Trophoblast cell (in vitro differentiated cells and primary cell): Measurements from ENCODE around the gene AHNAK.
A peak's percentile ranks its signal among the peaks of the same experiment; 100 is the strongest.

Experiments used
- DNase-seq, 2 donors: peaks; one replicate each; pipeline ENCODE4 v3.0.0-alpha.2; 2016
- H2AFZ ChIP-seq: 2 replicates; pipeline ENCODE4 v1.6.1; 2013; ENCODE audit warnings: low read length, moderate library complexity, mild to moderate bottlenecking; ENCODE audit not compliant: insufficient read depth, poor library complexity
- H2AK5ac ChIP-seq: 2 replicates; pipeline ENCODE4 v1.6.1; 2013; ENCODE audit warnings: mild to moderate bottlenecking, low read length
- H2BK120ac ChIP-seq: 2 replicates; pipeline ENCODE4 v1.6.1; 2013; ENCODE audit warnings: low read length, mild to moderate bottlenecking, moderate library complexity; ENCODE audit not compliant: insufficient read depth, poor library complexity
- H2BK12ac ChIP-seq: 2 replicates; pipeline ENCODE4 v1.6.1; 2013; ENCODE audit warnings: mild to moderate bottlenecking, low read length, moderate library complexity
- H2BK5ac ChIP-seq: 2 replicates; pipeline ENCODE4 v1.6.1; 2013; ENCODE audit warnings: low read length, low read depth, moderate library complexity, mild to moderate bottlenecking; ENCODE audit not compliant: poor library complexity
- H3K14ac ChIP-seq: 2 replicates; pipeline ENCODE4 v1.6.1; 2013; ENCODE audit warnings: mild to moderate bottlenecking, low read length
- H3K18ac ChIP-seq: 2 replicates; pipeline ENCODE4 v1.6.1; 2013; ENCODE audit warnings: mild to moderate bottlenecking, low read length
- H3K23ac ChIP-seq: 2 replicates; pipeline ENCODE4 v1.6.1; 2013; ENCODE audit warnings: low read length
- H3K27ac ChIP-seq: 2 replicates; pipeline ENCODE4 v1.5.1; 2013; ENCODE audit warnings: low read depth, mild to moderate bottlenecking, inconsistent platforms, low read length, moderate library complexity
- H3K27me3 ChIP-seq: 2 replicates; pipeline ENCODE4 v1.6.1; 2013; ENCODE audit warnings: inconsistent platforms, mild to moderate bottlenecking, low read length, moderate library complexity; ENCODE audit not compliant: insufficient read depth
- H3K36me3 ChIP-seq, 2 experiments: 1 replicate in 1 of 2; 2 replicates in 1 of 2; pipeline ENCODE4 v1.6.1; 2013; ENCODE audit warnings: low read length in 2 of 2, mild to moderate bottlenecking in 2 of 2, moderate library complexity in 1 of 2; ENCODE audit not compliant: insufficient read depth in 2 of 2, control insufficient read depth in 1 of 2
- H3K4ac ChIP-seq: 2 replicates; pipeline ENCODE4 v1.6.1; 2013; ENCODE audit warnings: low read depth, mild to moderate bottlenecking, low read length, moderate library complexity
- H3K4me1 ChIP-seq, 2 experiments: 1 replicate in 1 of 2; 2 replicates in 1 of 2; pipeline ENCODE4 v1.6.1; 2013; ENCODE audit warnings: low read length in 2 of 2, mild to moderate bottlenecking in 2 of 2, moderate library complexity in 1 of 2; ENCODE audit not compliant: insufficient read depth in 2 of 2, control insufficient read depth in 1 of 2
- H3K4me2 ChIP-seq: 2 replicates; pipeline ENCODE4 v1.6.1; 2013; ENCODE audit warnings: inconsistent platforms, mild to moderate bottlenecking, low read length, moderate library complexity
- H3K4me3 ChIP-seq: 2 replicates; pipeline ENCODE4 v1.5.1; 2013; ENCODE audit warnings: mild to moderate bottlenecking, low read depth, low read length, inconsistent platforms
- H3K79me1 ChIP-seq: one replicate; pipeline ENCODE4 v1.6.1; 2013; ENCODE audit warnings: low read length
- H3K79me2 ChIP-seq: 2 replicates; pipeline ENCODE4 v1.6.1; 2013; ENCODE audit warnings: low read length, mild to moderate bottlenecking; ENCODE audit not compliant: control insufficient read depth, insufficient read depth, poor library complexity
- H3K9ac ChIP-seq: 2 replicates; pipeline ENCODE4 v1.6.1; 2013; ENCODE audit warnings: mild to moderate bottlenecking, low read length
- H3K9me3 ChIP-seq: 2 replicates; pipeline ENCODE4 v1.6.1; 2013; ENCODE audit warnings: low read depth, mild to moderate bottlenecking, control low read depth, inconsistent platforms, low read length; ENCODE audit not compliant: insufficient read depth
- H4K12ac ChIP-seq: 2 replicates; pipeline ENCODE4 v1.6.1; 2013; ENCODE audit warnings: low read depth, mild to moderate bottlenecking, low read length, moderate library complexity
- H4K8ac ChIP-seq: 2 replicates; pipeline ENCODE4 v1.6.1; 2013; ENCODE audit warnings: low read depth, mild to moderate bottlenecking, low read length, moderate library complexity
- H4K91ac ChIP-seq: one replicate; pipeline ENCODE4 v1.6.1; 2013; ENCODE audit warnings: low read depth, mild to moderate bottlenecking, low read length, moderate library complexity
- WGBS: extraction: QIAGEN DNeasy Blood & Tissue Kit; methylation state at CpG from one replicate; pipeline ENCODE4 v1.1.7; 2013; ENCODE audit warnings: missing lambda C conversion rate; ENCODE audit not compliant: insufficient read length, insufficient coverage; ENCODE audit errors: extremely low coverage; 5-methylcytosine and 5-hydroxymethylcytosine counted together

AHNAK gene

GRCh38 chr11:62432695-62433094, 113.9 kb downstream of the AHNAK start:
- Histone ChIP-seq H3K4me1 (peaks cover 10 to 12% of the 10 kb centered on the region in 2 experiments), H3K4me2 (no peak overlapping the region), H4K8ac (no peak overlapping the region), H3K18ac (no peak overlapping the region), H3K14ac (no peak overlapping the region), H2BK12ac (no peak overlapping the region), H3K9me3 (no peaks in the 10 kb centered on the region), H2AK5ac (no peak overlapping the region), H3K36me3 (no peaks in the 10 kb centered on the region), H2AFZ (no peak overlapping the region), H3K23ac (no peak overlapping the region), H3K79me1 (peaks cover 27% of the 10 kb centered on the region), H3K4ac (no peak overlapping the region), H2BK120ac (no peak overlapping the region), H2BK5ac (no peak overlapping the region), H3K9ac (no peak overlapping the region), H3K27me3 (no peaks in the 10 kb centered on the region), H4K12ac (no peak overlapping the region), H3K79me2 (peaks cover 3% of the 10 kb centered on the region), H4K91ac (no peak overlapping the region), H3K27ac (no peak overlapping the region), H3K4me3 (no peak overlapping the region)
- DNase-seq: no peak
- WGBS: no CpG with 5 or more reads among the region's 9 CpGs

- no CpG with 5 or more reads among the region's 11 CpGs for WGBS
- DNase-seq: peak in 1 of 2 donors; percentile 20
- Histone ChIP-seq H2BK5ac (no peak overlapping the region), H4K8ac (peak overlapping the region; percentile 17), H3K23ac (no peak overlapping the region), H3K4me1 (peaks cover 17 to 18% of the 10 kb centered on the region in 2 experiments), H3K18ac (peak overlapping the region; percentile 4), H4K12ac (no peak overlapping the region), H3K9ac (no peak overlapping the region), H3K79me1 (peaks cover 35% of the 10 kb centered on the region), H3K27ac (no peak overlapping the region), H3K79me2 (peaks cover 3% of the 10 kb centered on the region), H4K91ac (peak overlapping the region; percentile 88), H3K9me3 (no peaks in the 10 kb centered on the region), H2AK5ac (peak overlapping the region; percentile 33), H3K27me3 (no peaks in the 10 kb centered on the region), H3K4me2 (no peak overlapping the region), H2AFZ (no peak overlapping the region), H2BK12ac (peak overlapping the region; percentile 92), H3K14ac (peak overlapping the region; percentile 36), H2BK120ac (peak overlapping the region; percentile 20), H3K36me3 (no peaks in the 10 kb centered on the region), H3K4me3 (no peak overlapping the region), H3K4ac (peak overlapping the region; percentile 10)
Measured at GRCh38 chr11:62431171-62431901, 115.3 kb downstream of the AHNAK start.

- Histone ChIP-seq H3K9ac (no peak overlapping the region), H4K91ac (peak overlapping the region; percentile 88)
Measured at GRCh38 chr11:62430425-62430824, 116.2 kb downstream of the AHNAK start.

GRCh38 chr11:62428871-62429560, 117.6 kb downstream of the AHNAK start:
- peak overlapping the region; percentile 97 for H2BK120ac ChIP-seq
- WGBS: no CpG with 5 or more reads among the region's 8 CpGs
- peaks cover 3% of the 10 kb centered on the region for H3K79me2 ChIP-seq
- peak overlapping the region; percentile 36 for H3K4me2 ChIP-seq
- no peak overlapping the region for H3K23ac ChIP-seq
- no peaks in the 10 kb centered on the region for H3K27me3 ChIP-seq
- H3K9ac ChIP-seq: no peak overlapping the region
- peak overlapping the region; percentile 98 for H2BK5ac ChIP-seq
- peak overlapping the region; percentile 97 for H4K91ac ChIP-seq
- H3K4me3 ChIP-seq: no peak overlapping the region
- peak overlapping the region; percentile 98 for H2AK5ac ChIP-seq
- no peaks in the 10 kb centered on the region for H3K36me3 ChIP-seq
- H4K12ac ChIP-seq: no peak overlapping the region
- peak overlapping the region; percentile 88 for H3K14ac ChIP-seq
- no peaks in the 10 kb centered on the region for H3K9me3 ChIP-seq
- peak overlapping the region; percentile 54 for H2AFZ ChIP-seq
- H3K4ac ChIP-seq: peak overlapping the region; percentile 87
- DNase-seq: no peak
- peak overlapping the region; percentile 73 for H4K8ac ChIP-seq
- peak overlapping the region; percentile 99 for H2BK12ac ChIP-seq
- peak overlapping the region; percentile 91 for H3K18ac ChIP-seq
- peaks cover 48% of the 10 kb centered on the region for H3K79me1 ChIP-seq
- peaks cover 23 to 26% of the 10 kb centered on the region in 2 experiments for H3K4me1 ChIP-seq
- H3K27ac ChIP-seq: peak overlapping the region; percentile 98

More at GRCh38 chr11:62430425-62430824, 116.2 kb downstream of the AHNAK start:
- peaks cover 43% of the 10 kb centered on the region for H3K79me1 ChIP-seq
- H2AK5ac ChIP-seq: peak overlapping the region; percentile 88
- no peaks in the 10 kb centered on the region for H3K27me3 ChIP-seq
- H3K36me3 ChIP-seq: no peaks in the 10 kb centered on the region
- H3K14ac ChIP-seq: peak overlapping the region; percentile 30
- H4K8ac ChIP-seq: no peak overlapping the region
- WGBS: no CpG with 5 or more reads among the region's 3 CpGs
- H3K4me3 ChIP-seq: no peak overlapping the region
- no peak overlapping the region for H3K4me2 ChIP-seq
- no peak overlapping the region for H3K4ac ChIP-seq
- DNase-seq: no peak
- peak overlapping the region; percentile 97 for H2BK120ac ChIP-seq
- H2AFZ ChIP-seq: no peak overlapping the region
- H3K4me1 ChIP-seq: peaks cover 21 to 23% of the 10 kb centered on the region in 2 experiments
- H2BK5ac ChIP-seq: no peak overlapping the region
- H2BK12ac ChIP-seq: peak overlapping the region; percentile 92
- no peak overlapping the region for H4K12ac ChIP-seq
- no peak overlapping the region for H3K23ac ChIP-seq
- no peaks in the 10 kb centered on the region for H3K9me3 ChIP-seq
- H3K18ac ChIP-seq: peak overlapping the region; percentile 39
- no peak overlapping the region for H3K27ac ChIP-seq
- peaks cover 3% of the 10 kb centered on the region for H3K79me2 ChIP-seq
